HG03460 (cell line): ENCODE results near the gene LYAR.

ENCODE experiments used
- ATAC-seq: cut with Tn5 transposase; IDR thresholded peaks from one replicate; pipeline ENCODE4 v1.9.1; 2021; ENCODE audit not compliant: unreplicated experiment

The LYAR gene

GRCh38 chr4:4289941-4290850 lies at the start of gene LYAR, which contains the start of gene ZBTB49:
Gene LYAR, minus strand, starts transcription at chr4:4290154. Its CDS starts 6,412 bp downstream, at chr4:4283742.
Gene ZBTB49, plus strand, starts transcription at chr4:4290251. Its CDS starts 9,695 bp downstream, at chr4:4299946.
- ATAC-seq = peak; percentile 89

- no peak for ATAC-seq
Observed at GRCh38 chr4:4339504-4340085, 49.6 kb upstream of the LYAR start.

- no peak for ATAC-seq
Observed at GRCh38 chr4:4338210-4339001, 48.5 kb upstream of the LYAR start.

GRCh38 chr4:4334798-4335520 lies 45.0 kb upstream of the LYAR start:
- no peak for ATAC-seq

- no peak for ATAC-seq
Observed at GRCh38 chr4:4333265-4333706, 43.3 kb upstream of the LYAR start.

- ATAC-seq = no peak
Observed at GRCh38 chr4:4332529-4332928, 42.6 kb upstream of the LYAR start.

DNA sequence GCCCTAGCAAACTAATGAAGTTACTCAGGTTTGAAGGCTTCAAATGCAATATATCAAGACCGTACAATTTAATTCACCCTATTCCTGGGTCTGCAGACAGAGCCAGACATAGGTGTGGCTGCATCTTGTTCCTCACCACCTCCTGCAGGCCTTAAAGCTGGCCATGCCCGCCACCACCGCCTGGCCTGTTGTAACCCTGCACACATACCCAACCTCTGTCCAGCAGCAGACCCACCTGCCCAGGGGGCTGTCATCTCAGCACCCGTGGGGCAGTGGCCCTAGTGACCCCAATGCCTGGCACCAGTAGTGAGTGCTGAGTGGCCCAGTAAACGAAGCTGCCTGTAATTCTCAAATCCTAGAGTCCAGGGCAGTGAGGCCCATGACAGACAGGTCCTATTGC lies 40.8 kb upstream of the LYAR start:
- ATAC-seq = no peak

GRCh38 chr4:4329496-4329895 lies 39.5 kb upstream of the LYAR start:
- no peak for ATAC-seq

GRCh38 chr4:4328840-4329239 lies 38.9 kb upstream of the LYAR start:
- ATAC-seq = no peak

GRCh38 chr4:4328206-4328605 lies 38.3 kb upstream of the LYAR start:
- ATAC-seq = no peak

DNA sequence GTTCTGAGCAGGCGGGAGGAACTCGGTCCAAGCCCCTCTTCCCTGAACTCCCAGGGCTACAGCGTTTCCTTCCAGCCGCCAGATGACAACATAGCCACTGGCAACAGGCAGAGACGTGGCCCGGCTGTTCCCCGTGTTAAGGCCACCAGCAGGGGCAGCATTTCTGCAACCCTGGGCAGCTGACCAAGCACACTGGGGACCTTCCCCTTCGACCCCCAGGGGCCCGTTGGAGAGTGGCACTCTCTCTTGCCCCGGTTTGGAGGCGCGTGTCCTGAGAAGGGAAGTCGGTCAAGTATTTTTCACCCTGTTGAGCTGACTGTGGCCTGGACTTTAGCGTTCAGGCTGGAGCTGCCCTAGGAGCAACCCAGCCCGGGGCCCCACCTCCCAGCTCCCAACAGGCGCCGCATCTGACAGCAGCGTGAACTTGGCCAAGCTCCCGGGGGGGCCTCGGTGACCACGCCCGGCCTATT lies 37.7 kb upstream of the LYAR start:
- ATAC-seq = no peak

- no peak for ATAC-seq
Observed at GRCh38 chr4:4326166-4326565, 36.2 kb upstream of the LYAR start.

- no peak for ATAC-seq
Observed at GRCh38 chr4:4325321-4325720, 35.4 kb upstream of the LYAR start.

DNA sequence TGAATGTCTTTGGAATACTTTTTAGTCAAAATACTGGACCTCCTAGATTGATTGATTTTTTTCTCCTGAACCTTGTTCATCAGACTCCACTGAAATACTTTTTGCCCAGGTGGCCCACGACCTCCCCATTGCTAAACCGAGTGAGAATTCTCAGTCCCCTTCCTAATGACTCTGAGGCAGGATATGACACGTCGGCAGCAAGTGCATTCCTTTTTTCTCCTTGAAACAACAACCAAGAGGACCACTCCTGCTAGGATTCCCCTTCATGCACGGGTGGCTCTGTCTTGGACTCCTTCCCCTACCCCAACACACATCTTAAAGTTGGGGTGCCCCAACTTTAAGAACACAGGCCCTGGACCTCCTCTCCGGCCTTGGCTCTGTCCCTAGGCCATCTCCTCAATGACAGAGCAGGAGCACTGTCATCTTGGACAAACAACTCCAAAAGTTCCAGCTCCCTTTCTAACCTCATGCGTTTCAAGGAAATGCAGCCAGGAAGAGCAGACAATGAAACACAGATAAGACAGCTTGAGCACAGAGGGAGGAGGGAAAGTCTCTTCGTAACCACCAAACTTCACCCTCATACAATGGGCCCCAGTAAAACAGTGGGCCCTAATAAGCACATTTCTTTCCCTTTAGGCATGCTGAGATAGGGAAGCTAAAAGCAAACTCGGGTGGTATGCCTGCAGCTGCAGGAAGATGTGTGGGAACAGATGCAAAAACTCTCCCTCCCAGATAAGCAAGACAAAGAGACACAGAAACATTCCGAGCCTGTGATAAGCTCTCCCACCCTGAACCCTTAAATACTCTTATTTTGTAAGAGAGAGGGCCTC lies 34.0 kb upstream of the LYAR start:
- ATAC-seq = no peak

- ATAC-seq = no peak
Observed at GRCh38 chr4:4321951-4322688, 32.2 kb upstream of the LYAR start.

- no peak for ATAC-seq
Observed at GRCh38 chr4:4320951-4321714, 31.2 kb upstream of the LYAR start.

DNA sequence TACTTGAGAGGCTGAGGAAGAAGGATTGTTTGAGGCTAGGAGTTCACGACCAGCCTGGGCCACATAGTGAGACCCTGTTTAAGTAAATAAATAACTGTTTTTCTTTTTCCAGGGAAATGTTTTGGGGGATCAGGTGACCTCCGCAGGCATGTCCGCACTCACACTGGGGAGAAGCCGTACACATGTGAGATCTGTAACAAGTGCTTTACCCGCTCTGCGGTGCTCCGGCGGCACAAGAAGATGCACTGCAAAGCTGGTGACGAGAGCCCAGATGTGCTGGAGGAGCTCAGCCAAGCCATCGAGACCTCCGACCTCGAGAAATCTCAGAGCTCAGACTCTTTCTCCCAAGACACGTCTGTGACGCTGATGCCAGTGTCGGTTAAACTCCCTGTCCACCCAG lies 30.6 kb upstream of the LYAR start:
- ATAC-seq = no peak

- no peak for ATAC-seq
Observed at GRCh38 chr4:4317496-4318232, 27.7 kb upstream of the LYAR start.
